DOHH2 (cell line): ENCODE measurements around the gene ZBTB9.

ENCODE experiments used
- H3F3A ChIP-seq: fragments of 200-600 bp; sonication (generic), shearing (Covaris generic); 2 replicates; pipeline ENCODE4 v1.6.0; 2016; ENCODE audit warnings: antibody characterized with exemption, mild to moderate bottlenecking; ENCODE audit not compliant: control insufficient read depth, insufficient read depth
- H3K27ac ChIP-seq: fragments of 200-600 bp; sonication (generic); 2 replicates; pipeline ENCODE4 v1.5.1; 2014; ENCODE audit warnings: low read depth, mild to moderate bottlenecking, low read length, moderate library complexity
- H3K27me3 ChIP-seq: fragments of 200-600 bp; sonication (generic); 2 replicates; pipeline ENCODE4 v1.6.1; 2014; ENCODE audit warnings: mild to moderate bottlenecking, low read length, mixed read lengths; ENCODE audit not compliant: control insufficient read depth
- H3K36me3 ChIP-seq: fragments of 200-600 bp; sonication (generic); 2 replicates; pipeline ENCODE4 v1.6.1; 2014; ENCODE audit warnings: mild to moderate bottlenecking, low read length, moderate library complexity, mixed read lengths; ENCODE audit not compliant: control insufficient read depth
- H3K4me1 ChIP-seq: fragments of 200-600 bp; sonication (generic); 2 replicates; pipeline ENCODE4 v1.6.1; 2014; ENCODE audit warnings: mild to moderate bottlenecking, low read length, mixed read lengths; ENCODE audit not compliant: control insufficient read depth
- H3K4me2 ChIP-seq: fragments of 200-600 bp; sonication (generic); 2 replicates; pipeline ENCODE4 v1.6.0; 2014; ENCODE audit warnings: mild to moderate bottlenecking, low read length, moderate library complexity
- H3K4me3 ChIP-seq: fragments of 200-600 bp; sonication (generic); 2 replicates; pipeline ENCODE4 v1.5.1; 2014; ENCODE audit warnings: mild to moderate bottlenecking, low read length, mixed read lengths
- H3K79me2 ChIP-seq: fragments of 200-600 bp; sonication (generic); 2 replicates; pipeline ENCODE4 v1.6.1; 2014; ENCODE audit warnings: mild to moderate bottlenecking, low read length, mixed read lengths; ENCODE audit not compliant: control insufficient read depth
- H3K9me2 ChIP-seq: fragments of 200-600 bp; sonication (generic); replicated peaks from 2 replicates; pipeline ENCODE4 v1.6.1; 2014; ENCODE audit warnings: mild to moderate bottlenecking, low read length, mixed read lengths; ENCODE audit not compliant: control insufficient read depth
- H3K9me3 ChIP-seq: fragments of 200-600 bp; sonication (generic); 2 replicates; pipeline ENCODE4 v1.6.1; 2014; ENCODE audit warnings: antibody characterized with exemption, low read length, mixed read lengths; ENCODE audit not compliant: control insufficient read depth, insufficient read depth
- H4K20me1 ChIP-seq: fragments of 200-600 bp; sonication (generic); 2 replicates; pipeline ENCODE4 v1.6.0; 2014; ENCODE audit warnings: low read depth, mild to moderate bottlenecking, antibody characterized with exemption, low read length, moderate library complexity; ENCODE audit not compliant: control insufficient read depth, insufficient read depth
- CTCF ChIP-seq: fragments of 200-600 bp; sonication (generic); IDR thresholded peaks from one replicate; pipeline ENCODE4 v1.5.1; 2014; ENCODE audit warnings: antibody characterized with exemption, mild to moderate bottlenecking, low read depth, low read length; ENCODE audit not compliant: poor library complexity, severe bottlenecking
- EZH2phosphoT487 ChIP-seq: fragments of 200-600 bp; sonication (generic); IDR thresholded peaks from 2 replicates; pipeline ENCODE4 v1.6.1; 2017; ENCODE audit warnings: borderline replicate concordance, mild to moderate bottlenecking, antibody characterized with exemption, low read length, moderate library complexity, mixed read lengths

The ZBTB9 gene

DNA sequence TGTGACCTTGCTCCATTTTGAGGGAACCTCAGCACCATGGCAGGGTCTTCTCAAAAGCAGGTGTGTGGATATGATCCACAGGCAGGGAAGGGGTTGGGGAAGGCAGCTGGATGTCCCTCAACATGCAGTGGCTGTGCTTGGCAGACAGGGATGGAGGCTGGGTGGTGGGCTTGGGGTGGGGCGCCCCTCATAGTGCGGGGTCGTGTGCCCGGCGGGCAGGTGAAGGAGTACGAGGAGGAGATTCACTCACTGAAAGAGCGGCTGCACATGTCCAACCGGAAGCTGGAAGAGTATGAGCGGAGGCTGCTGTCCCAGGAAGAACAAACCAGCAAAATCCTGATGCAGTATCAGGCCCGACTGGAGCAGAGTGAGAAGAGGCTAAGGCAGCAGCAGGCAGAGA lies 8.0 kb upstream of the ZBTB9 start:
- Histone ChIP-seq H3K9me3 (no peaks in the 10 kb centered on the region), H3K27ac (no peak overlapping the region), H3K27me3 (no peaks in the 10 kb centered on the region), H3K4me1 (no peaks in the 10 kb centered on the region), H4K20me1 (no peaks in the 10 kb centered on the region), H3F3A (peaks cover 8% of the 10 kb centered on the region), H3K79me2 (no peaks in the 10 kb centered on the region), H3K9me2 (no peaks in the 10 kb centered on the region), H3K4me3 (no peak overlapping the region), H3K4me2 (no peak overlapping the region), H3K36me3 (peaks cover 61% of the 10 kb centered on the region)
- TF ChIP-seq CTCF (no peak), EZH2phosphoT487 (no peak)

DNA sequence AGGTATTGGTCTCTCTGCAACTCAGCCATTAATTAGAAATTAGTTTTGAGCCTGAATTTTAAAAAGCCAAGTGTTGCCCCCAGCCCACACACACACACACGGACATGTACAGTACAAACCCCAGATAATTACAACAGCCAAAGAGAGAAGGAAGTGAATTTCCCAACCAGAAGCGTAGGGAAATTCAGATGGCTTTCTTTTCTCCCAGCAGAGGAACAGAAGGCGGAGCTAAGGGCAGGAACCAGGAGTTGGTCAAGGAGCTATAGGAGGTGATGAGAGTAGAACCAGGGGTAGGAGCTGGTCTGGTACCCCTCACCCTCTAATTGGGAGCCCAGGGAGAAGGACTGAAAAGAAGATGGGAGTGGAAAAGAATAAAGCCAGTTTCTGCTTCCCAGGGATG lies 3.9 kb upstream of the ZBTB9 start:
- no peak for TF ChIP-seq EZH2phosphoT487
- no peak for TF ChIP-seq CTCF
- H3F3A ChIP-seq: peaks cover 10% of the 10 kb centered on the region
- no peaks in the 10 kb centered on the region for H3K27me3 ChIP-seq
- H3K9me2 ChIP-seq: no peaks in the 10 kb centered on the region
- H3K27ac ChIP-seq: no peak overlapping the region
- no peak overlapping the region for H3K4me2 ChIP-seq
- no peak overlapping the region for H3K4me3 ChIP-seq
- no peaks in the 10 kb centered on the region for H3K9me3 ChIP-seq
- peaks cover 13% of the 10 kb centered on the region for H3K4me1 ChIP-seq
- peaks cover 32% of the 10 kb centered on the region for H3K36me3 ChIP-seq
- peaks cover 25% of the 10 kb centered on the region for H3K79me2 ChIP-seq
- no peaks in the 10 kb centered on the region for H4K20me1 ChIP-seq

DNA sequence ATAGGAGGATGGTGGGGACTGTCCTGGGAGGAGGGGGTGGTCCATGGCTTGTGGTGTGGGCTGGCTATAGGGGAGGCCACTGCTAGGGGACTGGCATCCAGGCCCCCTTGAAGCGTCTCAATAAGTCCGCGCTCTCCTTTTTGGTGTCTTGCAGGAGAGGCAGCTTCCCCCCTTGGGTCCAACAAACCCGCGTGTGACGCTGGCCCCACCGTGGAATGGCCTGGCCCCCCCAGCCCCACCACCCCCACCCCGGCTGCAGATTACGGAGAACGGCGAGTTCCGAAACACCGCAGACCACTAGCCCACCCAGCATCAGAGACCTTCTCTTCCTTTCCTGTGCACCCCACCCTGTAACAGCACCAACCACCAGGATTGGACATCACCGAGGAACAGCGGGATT lies 2.8 kb upstream of the ZBTB9 start:
- no peaks in the 10 kb centered on the region for H3K9me3 ChIP-seq
- H3F3A ChIP-seq: peaks cover 10% of the 10 kb centered on the region
- H3K4me3 ChIP-seq: no peak overlapping the region
- H3K79me2 ChIP-seq: peaks cover 37% of the 10 kb centered on the region
- peaks cover 15% of the 10 kb centered on the region for H3K4me1 ChIP-seq
- H3K9me2 ChIP-seq: no peaks in the 10 kb centered on the region
- no peak overlapping the region for H3K27ac ChIP-seq
- H4K20me1 ChIP-seq: no peaks in the 10 kb centered on the region
- no peaks in the 10 kb centered on the region for H3K27me3 ChIP-seq
- H3K4me2 ChIP-seq: no peak overlapping the region
- no peak for TF ChIP-seq CTCF
- peaks cover 38% of the 10 kb centered on the region for H3K36me3 ChIP-seq

DNA sequence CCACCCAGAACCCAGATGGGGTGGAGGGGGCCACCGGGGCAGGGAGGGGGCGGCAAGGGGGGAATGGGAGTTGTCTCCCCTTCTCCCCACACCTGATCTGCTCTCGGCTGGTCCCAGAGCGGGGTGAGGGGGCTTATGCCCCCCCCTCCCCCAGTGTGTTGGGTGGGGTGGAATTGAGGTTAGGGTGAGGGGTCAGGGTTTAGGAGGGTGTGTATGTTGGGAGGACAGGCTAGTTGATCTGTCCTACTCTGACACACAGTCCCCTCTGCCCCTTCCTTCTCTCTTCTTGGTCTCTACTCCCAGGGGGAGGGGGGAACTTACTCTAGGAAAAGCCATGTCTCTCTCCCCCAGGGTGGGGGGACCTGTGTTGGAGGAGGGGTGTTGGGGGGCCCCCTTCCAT lies 1.9 kb upstream of the ZBTB9 start:
- Histone ChIP-seq H3K79me2 (peaks cover 38% of the 10 kb centered on the region), H3K9me2 (no peaks in the 10 kb centered on the region), H3K36me3 (peaks cover 43% of the 10 kb centered on the region), H3K27ac (no peak overlapping the region), H3K4me1 (peaks cover 15% of the 10 kb centered on the region), H3K4me2 (peak overlapping the region; percentile 79), H3K4me3 (no peak overlapping the region), H3K9me3 (no peaks in the 10 kb centered on the region), H3K27me3 (no peaks in the 10 kb centered on the region), H3F3A (peaks cover 10% of the 10 kb centered on the region), H4K20me1 (no peaks in the 10 kb centered on the region)
- no peak for TF ChIP-seq CTCF
- no peak for TF ChIP-seq EZH2phosphoT487
